Measurements from ENCODE around the gene HSF4.

The HSF4 gene

GRCh38 chr16:67170949-67171649, 6.6 kb downstream of the HSF4 start:
- DNase-seq (ENCODE audit: insufficient read length) (no peak), FAIRE-seq (peak; percentile 63)
- TF ChIP-seq POLR2AphosphoS5 (IDR thresholded peaks at IDR 0.05; ENCODE audit: low read depth, low read length) = no peak
- TF ChIP-seq TAF1 (IDR thresholded peaks at IDR 0.05; ENCODE audit: borderline replicate concordance, low read depth, low read length) = no peak
- no peak for TF ChIP-seq POLR2A (IDR thresholded peaks at IDR 0.05; ENCODE audit: low read depth, low read length)

GRCh38 chr16:67173323-67173722, 8.8 kb downstream of the HSF4 start:
- TF ChIP-seq TAF1 (IDR thresholded peaks at IDR 0.05; ENCODE audit: borderline replicate concordance, low read depth, low read length) = no peak
- TF ChIP-seq POLR2AphosphoS5 (IDR thresholded peaks at IDR 0.05; ENCODE audit: low read depth, low read length) = no peak
- no peak for TF ChIP-seq POLR2A (IDR thresholded peaks at IDR 0.05; ENCODE audit: low read depth, low read length)
- DNase-seq (ENCODE audit: insufficient read length) (no peak), FAIRE-seq (no peak)

- peak; percentile 74 for DNase-seq (ENCODE audit: insufficient read length)
- peak; percentile 64 for FAIRE-seq
- TF ChIP-seq TAF1 (IDR thresholded peaks at IDR 0.05; ENCODE audit: borderline replicate concordance, low read depth, low read length) (no peak), POLR2AphosphoS5 (IDR thresholded peaks at IDR 0.05; ENCODE audit: low read depth, low read length) (peak; percentile 23; the same call in 1 of the 2 replicates), POLR2A (IDR thresholded peaks at IDR 0.05; ENCODE audit: low read depth, low read length) (no peak)
Measured at GRCh38 chr16:67173808-67174705, 9.5 kb downstream of the HSF4 start.

GRCh38 chr16:67174706-67175231, 10.2 kb downstream of the HSF4 start:
- TF ChIP-seq TAF1 (IDR thresholded peaks at IDR 0.05; ENCODE audit: borderline replicate concordance, low read depth, low read length) (no peak), POLR2A (IDR thresholded peaks at IDR 0.05; ENCODE audit: low read depth, low read length) (no peak), POLR2AphosphoS5 (IDR thresholded peaks at IDR 0.05; ENCODE audit: low read depth, low read length) (no peak)
- no peak for DNase-seq (ENCODE audit: insufficient read length)
- no peak for FAIRE-seq

GRCh38 chr16:67176662-67177061, 12.1 kb downstream of the HSF4 start:
- FAIRE-seq (no peak), DNase-seq (ENCODE audit: insufficient read length) (no peak)
- TF ChIP-seq POLR2AphosphoS5 (IDR thresholded peaks at IDR 0.05; ENCODE audit: low read depth, low read length) (no peak), TAF1 (IDR thresholded peaks at IDR 0.05; ENCODE audit: borderline replicate concordance, low read depth, low read length) (no peak), POLR2A (IDR thresholded peaks at IDR 0.05; ENCODE audit: low read depth, low read length) (no peak)

- FAIRE-seq (peak; percentile 60), DNase-seq (ENCODE audit: insufficient read length) (peak; percentile 69)
- TF ChIP-seq POLR2A (IDR thresholded peaks at IDR 0.05; ENCODE audit: low read depth, low read length) (no peak), TAF1 (IDR thresholded peaks at IDR 0.05; ENCODE audit: borderline replicate concordance, low read depth, low read length) (no peak), POLR2AphosphoS5 (IDR thresholded peaks at IDR 0.05; ENCODE audit: low read depth, low read length) (no peak)
Measured at GRCh38 chr16:67177743-67178699, 13.5 kb downstream of the HSF4 start.

- DNase-seq (ENCODE audit: insufficient read length) = no peak
- FAIRE-seq = no peak
Measured at GRCh38 chr16:67179421-67180080, 15.0 kb downstream of the HSF4 start.

GRCh38 chr16:67180166-67180565, 15.6 kb downstream of the HSF4 start:
- FAIRE-seq = no peak
- TF ChIP-seq TAF1 (IDR thresholded peaks at IDR 0.05; ENCODE audit: borderline replicate concordance, low read depth, low read length) = no peak
- TF ChIP-seq POLR2A (IDR thresholded peaks at IDR 0.05; ENCODE audit: low read depth, low read length) = no peak
- TF ChIP-seq POLR2AphosphoS5 (IDR thresholded peaks at IDR 0.05; ENCODE audit: low read depth, low read length) = no peak

More at GRCh38 chr16:67179421-67180080, 15.0 kb downstream of the HSF4 start:
- no peak for TF ChIP-seq TAF1 (IDR thresholded peaks at IDR 0.05; ENCODE audit: borderline replicate concordance, low read depth, low read length)
- TF ChIP-seq POLR2AphosphoS5 (IDR thresholded peaks at IDR 0.05; ENCODE audit: low read depth, low read length) = no peak
- TF ChIP-seq POLR2A (IDR thresholded peaks at IDR 0.05; ENCODE audit: low read depth, low read length) = no peak

GRCh38 chr16:67181346-67181745, 16.8 kb downstream of the HSF4 start:
- TF ChIP-seq POLR2AphosphoS5 (IDR thresholded peaks at IDR 0.05; ENCODE audit: low read depth, low read length) (no peak), POLR2A (IDR thresholded peaks at IDR 0.05; ENCODE audit: low read depth, low read length) (no peak), TAF1 (IDR thresholded peaks at IDR 0.05; ENCODE audit: borderline replicate concordance, low read depth, low read length) (no peak)
- no peak for DNase-seq (ENCODE audit: insufficient read length)
- FAIRE-seq = no peak

More at GRCh38 chr16:67180166-67180565, 15.6 kb downstream of the HSF4 start:
- DNase-seq (ENCODE audit: insufficient read length) = no peak

- FAIRE-seq (no peak), DNase-seq (ENCODE audit: insufficient read length) (no peak)
- TF ChIP-seq TAF1 (IDR thresholded peaks at IDR 0.05; ENCODE audit: borderline replicate concordance, low read depth, low read length) = no peak
Measured at GRCh38 chr16:67182288-67182687, 17.7 kb downstream of the HSF4 start.

Data from GM12892 (cell line).